22Rv1 (cell line): ENCODE data around the gene MISP3.

Experiments used
- ZFX ChIP-seq: fragments of 450-650 bp; IDR thresholded peaks from 2 replicates; pipeline ENCODE4 v1.6.1; 2017; ENCODE audit warnings: antibody characterized with exemption, borderline replicate concordance
- TF ChIP-seq, protein P1 (sequence below): fragments of 450-650 bp; IDR thresholded peaks from 2 replicates; pipeline ENCODE4 v1.5.1; 2017; ENCODE audit warnings: mild to moderate bottlenecking

DNA sequence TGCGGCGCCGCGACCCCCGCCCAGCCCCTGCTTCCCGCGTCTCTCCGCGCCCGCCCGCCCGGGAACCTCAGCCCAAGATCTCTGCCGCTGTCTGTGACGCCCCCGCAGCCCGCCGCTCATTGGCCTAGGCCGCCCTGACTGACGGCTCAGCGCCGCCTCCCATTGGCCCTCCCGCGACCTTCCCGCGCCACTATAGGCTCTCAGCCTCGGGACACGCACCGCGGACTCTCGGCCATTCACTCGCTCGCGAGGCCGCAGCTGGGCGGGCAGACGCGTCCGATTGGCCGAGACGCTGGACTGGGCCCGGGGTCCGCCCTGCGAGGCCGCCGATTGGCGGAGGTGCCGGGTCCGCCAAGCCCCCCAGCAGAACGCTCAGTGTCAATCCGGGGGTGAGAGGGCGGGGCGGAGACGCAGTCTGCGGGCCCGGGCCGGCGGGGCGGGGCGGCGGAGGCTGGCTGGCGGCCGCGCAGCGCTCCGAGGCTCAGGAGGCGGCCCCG lies 45.1 kb downstream of the MISP3 start, which contains the start of gene PRKACA:
- TF ChIP-seq, protein P1, sequence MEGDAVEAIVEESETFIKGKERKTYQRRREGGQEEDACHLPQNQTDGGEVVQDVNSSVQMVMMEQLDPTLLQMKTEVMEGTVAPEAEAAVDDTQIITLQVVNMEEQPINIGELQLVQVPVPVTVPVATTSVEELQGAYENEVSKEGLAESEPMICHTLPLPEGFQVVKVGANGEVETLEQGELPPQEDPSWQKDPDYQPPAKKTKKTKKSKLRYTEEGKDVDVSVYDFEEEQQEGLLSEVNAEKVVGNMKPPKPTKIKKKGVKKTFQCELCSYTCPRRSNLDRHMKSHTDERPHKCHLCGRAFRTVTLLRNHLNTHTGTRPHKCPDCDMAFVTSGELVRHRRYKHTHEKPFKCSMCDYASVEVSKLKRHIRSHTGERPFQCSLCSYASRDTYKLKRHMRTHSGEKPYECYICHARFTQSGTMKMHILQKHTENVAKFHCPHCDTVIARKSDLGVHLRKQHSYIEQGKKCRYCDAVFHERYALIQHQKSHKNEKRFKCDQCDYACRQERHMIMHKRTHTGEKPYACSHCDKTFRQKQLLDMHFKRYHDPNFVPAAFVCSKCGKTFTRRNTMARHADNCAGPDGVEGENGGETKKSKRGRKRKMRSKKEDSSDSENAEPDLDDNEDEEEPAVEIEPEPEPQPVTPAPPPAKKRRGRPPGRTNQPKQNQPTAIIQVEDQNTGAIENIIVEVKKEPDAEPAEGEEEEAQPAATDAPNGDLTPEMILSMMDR, result no peak
- TF ChIP-seq ZFX, result no peak
